Measurements from ENCODE around the gene MAPKBP1. TPM values are rescaled to one million over a fixed set of nuclear protein-coding genes. Genes with fewer than 3 reads are reported as not detected.

The MAPKBP1 gene
- total and polyA plus RNA-seq, 2 of the 4 experiments (the other 2 are of a cell fraction) = 12.5 to 15.3 TPM

DNA sequence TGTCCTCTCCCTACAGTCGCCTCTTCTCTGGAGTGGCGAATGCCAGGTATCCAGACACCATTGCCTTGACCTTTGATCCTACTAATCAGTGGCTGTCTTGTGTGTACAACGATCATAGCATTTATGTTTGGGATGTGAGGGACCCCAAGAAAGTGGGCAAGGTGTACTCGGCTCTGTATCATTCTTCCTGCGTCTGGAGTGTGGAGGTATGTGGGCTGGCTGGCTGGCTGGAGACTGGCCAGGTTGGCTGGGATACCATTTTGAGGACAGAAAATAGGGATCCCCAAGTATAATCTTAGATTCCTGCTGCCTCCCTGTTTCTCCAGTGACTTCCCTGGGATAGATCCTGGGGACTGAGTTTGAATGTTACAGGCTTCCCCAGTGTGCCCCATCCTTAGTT, 40.2 kb downstream of the MAPKBP1 start:
- Histone ChIP-seq H3K9me3 (ENCODE audit: control insufficient read depth, insufficient read depth, low read length) (no peaks in the 10 kb centered on the region), H3K14ac (replicated peaks; ENCODE audit: low read depth, low read length) (no peak overlapping the region), H3K9me1 (ENCODE audit: insufficient read depth, low read length) (no peaks in the 10 kb centered on the region), H3K27ac (ENCODE audit: insufficient read depth, low read length) (no peak overlapping the region), H3K4me1 (ENCODE audit: control insufficient read depth, insufficient read depth, low read length) (no peaks in the 10 kb centered on the region), H2AK5ac (ENCODE audit: low read depth, low read length) (no peak overlapping the region), H3K9ac (ENCODE audit: low read depth, low read length) (no peak overlapping the region), H3K23ac (ENCODE audit: low read depth, low read length) (no peak overlapping the region), H2BK120ac (ENCODE audit: low read depth, low read length) (no peak overlapping the region), H3K79me1 (ENCODE audit: low read depth in 1 of 2, low read length in 2 of 2) (peaks cover 0 to 26% of the 10 kb centered on the region in 2 experiments; a peak in 2 of 4 replicates), H2BK15ac (ENCODE audit: low read depth, low read length) (no peak overlapping the region), H2BK5ac (ENCODE audit: low read depth, low read length, poor library complexity, severe bottlenecking) (no peak overlapping the region), H4K5ac (ENCODE audit: low read depth, low read length) (no peak overlapping the region), H2AFZ (replicated peaks; ENCODE audit: low read length, poor library complexity) (no peak overlapping the region), H3K4me2 (ENCODE audit: low read depth, low read length) (no peak overlapping the region), H3K4ac (ENCODE audit: low read depth, low read length) (no peak overlapping the region), H3K36me3 (ENCODE audit: control insufficient read depth, insufficient read depth, low read length) (peaks cover 47% of the 10 kb centered on the region), H3K27me3 (ENCODE audit: control insufficient read depth, insufficient read depth, low read length) (no peaks in the 10 kb centered on the region), H4K8ac (ENCODE audit: low read depth in 2 of 2, low read length in 2 of 2) (no peak overlapping the region), H2AK9ac (replicated peaks; ENCODE audit: low read depth, low read length, poor library complexity) (no peak overlapping the region), H3K18ac (ENCODE audit: low read depth, low read length) (no peak overlapping the region), H3K56ac (ENCODE audit: extremely low read depth, insufficient read depth, low read length) (no peak overlapping the region), H2BK20ac (ENCODE audit: low read depth, low read length) (no peak overlapping the region), H4K91ac (ENCODE audit: insufficient read depth, low read depth, low read length) (no peak overlapping the region), H4K20me1 (ENCODE audit: insufficient read depth, low read length) (peaks cover 10% of the 10 kb centered on the region; the same call in 1 of the 2 replicates), H3K4me3 (ENCODE audit: insufficient read depth, low read depth, low read length) (no peak overlapping the region)
- in situ Hi-C loops (cut with MboI; ENCODE audit: low sequenced_read_pairs) (loop anchor here (5.0 kb wide), 1 partner anchor 42 kb away; the partner anchor contains the start of gene MAPKBP1), dilution Hi-C loops (cut with HindIII; ENCODE audit: low sequenced_read_pairs, unreplicated experiment) (no loop called here), intact Hi-C loops (cut with micrococcal nuclease) (loop anchor here (5.0 to 10.0 kb wide), 2 partner anchors 117 to 350 kb away; no protein-coding TSS in a partner anchor)
- DNase-seq (no peak), ATAC-seq (ENCODE audit: low read depth) (no peak)
- TF ChIP-seq MAFK (IDR thresholded peaks at IDR 0.05; ENCODE audit: low read depth, low read length) (no peak), SMC3 (IDR thresholded peaks at IDR 0.05; ENCODE audit: low read depth, low read length) (no peak)
- TF ChIP-seq, protein P1, sequence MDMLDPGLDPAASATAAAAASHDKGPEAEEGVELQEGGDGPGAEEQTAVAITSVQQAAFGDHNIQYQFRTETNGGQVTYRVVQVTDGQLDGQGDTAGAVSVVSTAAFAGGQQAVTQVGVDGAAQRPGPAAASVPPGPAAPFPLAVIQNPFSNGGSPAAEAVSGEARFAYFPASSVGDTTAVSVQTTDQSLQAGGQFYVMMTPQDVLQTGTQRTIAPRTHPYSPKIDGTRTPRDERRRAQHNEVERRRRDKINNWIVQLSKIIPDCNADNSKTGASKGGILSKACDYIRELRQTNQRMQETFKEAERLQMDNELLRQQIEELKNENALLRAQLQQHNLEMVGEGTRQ (IDR thresholded peaks at IDR 0.05; ENCODE audit: low read depth, low read length) = no peak
- ChIA-PET CTCF (interaction anchor here (1.1 kb wide), 1 partner anchor 40 kb away, joined by 3 read pairs; the partner anchor contains the start of gene MAPKBP1), POLR2A (ENCODE audit: unreplicated experiment) (no interaction called here)
- WGBS, 2 experiments (ENCODE audit: extremely low coverage in 2 of 2, insufficient read length in 1 of 2) = no CpG with 5 or more reads among the region's 5 CpGs
- no TSS peak for BruUV-seq (replicated peaks)
